ENCODE measurements around the gene KCNJ15.

- TF ChIP-seq REST (IDR thresholded peaks at IDR 0.05; ENCODE audit: low read depth, low read length) (no peak), HCFC1 (IDR thresholded peaks at IDR 0.05; ENCODE audit: low read length) (no peak; the same call in 1 of the 2 replicates), SMARCA5 (IDR thresholded peaks at IDR 0.05) (no peak), BHLHE40 (IDR thresholded peaks at IDR 0.05; ENCODE audit: borderline replicate concordance in 1 of 2, low read depth in 2 of 2, low read length in 1 of 2) (no peak), ATF2 (IDR thresholded peaks at IDR 0.05; ENCODE audit: low read length) (no peak), CTCF (IDR thresholded peaks at IDR 0.05 in 2 of 3, conservative IDR thresholded peaks at IDR 0.05 in 1 of 3; ENCODE audit: control insufficient read depth in 2 of 3, extremely low read depth in 1 of 3, insufficient read depth in 1 of 3, low read depth in 3 of 3, low read length in 3 of 3) (no peak), POLR2AphosphoS5 (IDR thresholded peaks at IDR 0.05; ENCODE audit: low read length) (no peak), HSF1 (IDR thresholded peaks at IDR 0.05; ENCODE audit: low read depth, low read length) (no peak), HDAC2 (IDR thresholded peaks at IDR 0.05) (no peak), EED (IDR thresholded peaks at IDR 0.05; ENCODE audit: low read depth) (no peak), POLR2A (IDR thresholded peaks at IDR 0.05; ENCODE audit: low read depth, low read length) (no peak), NFYB (IDR thresholded peaks at IDR 0.05; ENCODE audit: insufficient read depth, low read depth, low read length) (no peak), NBN (IDR thresholded peaks at IDR 0.05) (no peak)
Observed at GRCh38 chr21:38244407-38244787, 12.4 kb upstream of the KCNJ15 start.

All from GM12878 (cell line).